Right lobe of liver (tissue), 4 donors: Measurements from ENCODE around the gene NDUFS2.

Source experiments
- POLR2A ChIP-seq: fragments of 450-650 bp; IDR thresholded peaks from one replicate; pipeline ENCODE4 v1.6.1; 2017; ENCODE audit warnings: antibody characterized with exemption, mild to moderate bottlenecking
- TF ChIP-seq, protein P1 (sequence below), 4 donors: fragments of 200-600 bp in 3 of 4; fragments of 450-650 bp in 1 of 4; IDR thresholded peaks; one replicate each; pipeline versions ENCODE4 v1.5.1 to v1.8.0; 2016 to 2022; ENCODE audit warnings: antibody characterized with exemption in 4 of 4, mild to moderate bottlenecking in 2 of 4
- donor health status: DM: no; HTN: no; CAD: no.
- donor health status: DM: no; HTN: no; CAD: no.
- donor health status: DM: no; HTN: yes; CAD: no.

DNA sequence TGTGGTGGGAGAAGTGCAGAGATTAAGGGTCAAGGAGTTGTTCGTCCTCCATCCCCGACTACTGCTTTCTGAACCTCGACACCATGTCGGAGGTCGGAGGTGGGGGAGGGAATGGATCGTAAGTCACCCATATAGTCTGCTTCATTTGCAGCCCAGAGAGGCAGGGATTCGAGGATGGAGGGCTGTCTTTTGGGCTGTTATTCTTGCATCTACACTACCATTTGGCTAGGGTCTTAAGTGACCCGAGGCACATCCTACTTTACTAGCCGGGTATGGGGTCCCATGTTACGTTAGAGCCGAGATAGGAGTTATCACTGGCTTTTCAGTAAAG, 42.3 kb upstream of the NDUFS2 start:
- TF ChIP-seq, protein P1, sequence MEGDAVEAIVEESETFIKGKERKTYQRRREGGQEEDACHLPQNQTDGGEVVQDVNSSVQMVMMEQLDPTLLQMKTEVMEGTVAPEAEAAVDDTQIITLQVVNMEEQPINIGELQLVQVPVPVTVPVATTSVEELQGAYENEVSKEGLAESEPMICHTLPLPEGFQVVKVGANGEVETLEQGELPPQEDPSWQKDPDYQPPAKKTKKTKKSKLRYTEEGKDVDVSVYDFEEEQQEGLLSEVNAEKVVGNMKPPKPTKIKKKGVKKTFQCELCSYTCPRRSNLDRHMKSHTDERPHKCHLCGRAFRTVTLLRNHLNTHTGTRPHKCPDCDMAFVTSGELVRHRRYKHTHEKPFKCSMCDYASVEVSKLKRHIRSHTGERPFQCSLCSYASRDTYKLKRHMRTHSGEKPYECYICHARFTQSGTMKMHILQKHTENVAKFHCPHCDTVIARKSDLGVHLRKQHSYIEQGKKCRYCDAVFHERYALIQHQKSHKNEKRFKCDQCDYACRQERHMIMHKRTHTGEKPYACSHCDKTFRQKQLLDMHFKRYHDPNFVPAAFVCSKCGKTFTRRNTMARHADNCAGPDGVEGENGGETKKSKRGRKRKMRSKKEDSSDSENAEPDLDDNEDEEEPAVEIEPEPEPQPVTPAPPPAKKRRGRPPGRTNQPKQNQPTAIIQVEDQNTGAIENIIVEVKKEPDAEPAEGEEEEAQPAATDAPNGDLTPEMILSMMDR (IDR thresholded peaks at IDR 0.05), result no peak
- no peak for TF ChIP-seq POLR2A
